Superior temporal gyrus (tissue), 1 donor: ENCODE results near the gene KCNQ1.
"Not testable (repeated sequence)": the region's sequence is repeated elsewhere in the genome, so short reads cannot be mapped to it uniquely, and the experiment has no call there.

Experiments used
- DNase-seq: peaks from one replicate; pipeline ENCODE4 v3.0.0-alpha.2; 2016; ENCODE audit errors: extremely low spot score

Gene KCNQ1

GRCh38 chr11:2589538-2589934 lies 144.7 kb downstream of the KCNQ1 start:
- DNase-seq, result no peak

DNA sequence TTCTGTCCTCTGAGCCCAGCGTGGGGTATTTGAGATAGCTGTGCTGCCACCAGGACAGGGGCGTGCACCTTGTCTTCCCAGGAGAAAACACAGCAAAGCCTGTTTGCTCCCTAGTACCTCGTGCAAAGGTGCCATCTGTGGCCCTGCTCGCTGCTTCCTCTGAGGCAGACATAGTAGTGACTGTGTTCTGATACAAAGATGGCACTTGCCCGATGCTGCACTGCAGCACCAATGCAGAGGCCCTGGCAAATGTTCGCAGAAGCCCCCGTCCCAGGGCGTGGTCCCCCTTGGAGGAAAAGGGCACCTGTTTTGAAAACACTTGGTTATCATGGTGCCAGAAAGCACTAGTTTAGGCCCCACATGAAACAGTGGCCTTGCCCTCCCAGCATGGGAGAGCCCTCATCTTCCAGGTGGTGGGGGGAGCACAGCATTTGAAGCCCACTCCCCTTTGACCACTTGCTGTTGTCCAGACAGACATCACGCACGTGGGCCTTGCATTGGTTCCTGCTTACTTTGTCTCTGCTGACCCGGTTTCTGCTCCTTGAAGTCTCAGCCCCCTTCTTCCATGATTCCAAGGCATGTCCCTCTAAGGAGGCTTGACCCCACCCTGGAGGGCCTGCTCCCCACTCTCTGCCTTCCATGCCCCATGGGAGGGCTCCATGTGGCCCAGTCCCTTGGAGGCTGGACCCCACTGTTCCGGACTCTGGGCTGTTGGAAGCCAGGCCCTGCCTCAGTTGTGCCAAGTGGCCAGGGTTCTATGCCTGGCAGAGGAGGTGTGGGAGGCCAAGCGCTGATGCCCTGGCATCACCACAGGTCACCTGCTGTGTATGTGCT lies 145.5 kb downstream of the KCNQ1 start:
- no peak for DNase-seq

GRCh38 chr11:2590965-2591754 lies 146.4 kb downstream of the KCNQ1 start:
- peak; percentile 83 for DNase-seq

DNA sequence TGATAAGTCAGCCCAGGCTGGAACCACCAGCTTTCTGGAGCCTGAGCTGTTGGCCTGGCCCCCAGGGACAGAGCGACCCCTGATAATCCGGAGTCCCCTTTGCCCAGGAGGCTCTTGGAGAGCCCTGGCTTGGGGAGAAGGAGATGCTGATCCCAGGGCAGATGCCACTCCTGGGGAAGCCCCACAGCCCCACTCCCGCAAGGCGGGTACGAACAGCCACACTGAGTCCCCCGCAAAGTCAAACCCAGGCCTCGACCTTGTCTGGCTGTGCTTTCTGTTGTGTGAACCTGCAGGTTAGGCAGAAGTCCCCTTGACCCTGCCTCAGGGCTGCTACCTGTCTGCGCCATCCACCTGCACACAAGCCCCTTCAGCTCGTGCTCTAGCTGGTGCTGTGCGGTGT lies 147.0 kb downstream of the KCNQ1 start:
- DNase-seq, result no peak

GRCh38 chr11:2592559-2593392 lies 148.0 kb downstream of the KCNQ1 start:
- no peak for DNase-seq

DNA sequence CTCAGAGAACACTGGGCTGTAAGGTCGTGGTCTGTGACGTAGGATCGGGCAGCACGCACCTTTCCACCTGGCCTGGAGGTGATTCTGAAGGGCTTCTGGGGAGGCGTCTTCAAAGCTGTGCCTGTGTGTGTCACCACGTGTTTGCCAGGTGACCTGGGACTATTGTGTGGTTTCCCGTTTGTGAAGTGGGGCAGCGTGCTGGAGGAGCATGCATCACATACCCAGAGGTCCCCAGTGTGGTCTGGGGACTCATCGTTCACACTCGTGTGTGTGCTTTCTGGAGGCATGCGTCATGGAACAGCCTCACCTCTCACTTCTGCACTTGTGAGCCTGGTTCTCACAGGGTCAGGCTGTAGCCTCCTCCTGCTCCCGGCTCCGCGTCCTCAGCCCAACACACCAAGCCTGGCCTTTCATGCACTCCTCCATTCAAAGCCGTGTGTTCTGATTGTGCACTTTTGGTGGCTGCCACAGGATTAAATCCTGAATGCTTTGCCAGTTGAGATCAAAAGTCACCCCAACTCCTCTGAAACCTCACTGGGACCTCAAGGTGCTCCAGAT lies 148.7 kb downstream of the KCNQ1 start:
- no peak for DNase-seq

GRCh38 chr11:2594267-2594666 lies 149.5 kb downstream of the KCNQ1 start:
- no peak for DNase-seq

- no peak for DNase-seq
Observed at GRCh38 chr11:2595204-2595603, 150.4 kb downstream of the KCNQ1 start.

- DNase-seq, result no peak
Observed at GRCh38 chr11:2599561-2600189, 154.9 kb downstream of the KCNQ1 start.

- no peak for DNase-seq
Observed at GRCh38 chr11:2609345-2609744, 164.5 kb downstream of the KCNQ1 start.

DNA sequence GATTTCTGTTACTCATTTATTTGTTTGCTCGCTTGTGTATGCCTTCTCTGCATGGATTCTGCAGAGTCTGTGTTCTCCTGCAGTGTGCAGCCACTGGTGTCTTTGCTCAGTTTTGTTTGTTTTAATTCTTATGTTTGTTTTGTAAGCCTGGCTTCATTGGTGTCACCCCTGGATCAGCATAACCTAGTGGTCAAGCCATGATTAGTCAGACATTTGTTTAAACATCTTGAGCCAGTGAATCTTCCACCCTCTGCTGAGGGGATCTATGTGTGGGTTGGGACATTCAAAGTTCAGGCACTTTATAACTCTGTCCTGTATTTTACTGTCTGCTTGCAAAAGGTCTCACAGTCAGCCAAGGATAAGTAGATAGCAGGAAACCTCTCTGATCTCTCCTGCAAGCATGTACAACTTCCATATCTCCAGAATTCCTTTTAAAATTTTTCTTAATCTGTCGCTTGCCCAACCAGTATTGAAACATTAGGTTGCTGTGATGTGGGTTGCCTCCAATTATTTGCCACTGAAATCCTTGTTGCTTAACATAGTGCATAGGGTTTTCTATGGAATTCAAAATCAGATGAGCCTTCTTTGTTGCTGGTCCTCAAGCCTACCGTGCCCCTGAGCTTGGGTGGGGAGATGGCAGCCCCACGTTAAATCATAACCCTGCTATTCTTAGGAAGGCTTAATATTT lies 168.2 kb downstream of the KCNQ1 start:
- DNase-seq, result no peak

GRCh38 chr11:2621894-2622293 lies 177.1 kb downstream of the KCNQ1 start:
- DNase-seq, result no peak

DNA sequence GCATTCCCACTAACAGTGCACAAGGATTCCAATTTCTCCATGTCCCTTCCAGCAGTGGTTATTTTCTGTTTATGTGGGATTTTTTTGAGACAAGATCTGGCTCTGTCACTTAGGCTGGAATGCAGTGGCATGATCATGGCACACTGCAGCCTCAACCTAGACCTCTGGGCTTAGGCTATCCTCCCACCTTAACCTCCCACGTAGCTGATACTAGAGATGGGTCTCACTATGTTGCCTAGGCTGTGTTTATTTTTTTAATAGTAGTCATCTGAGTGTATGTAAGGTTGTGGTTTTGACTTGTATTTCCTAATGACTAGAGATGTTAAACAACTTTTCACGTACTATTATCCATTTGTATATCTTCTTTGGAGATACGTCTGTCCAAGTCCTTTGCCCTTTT lies 180.4 kb downstream of the KCNQ1 start:
- no peak for DNase-seq

- no peak for DNase-seq
Observed at GRCh38 chr11:2630679-2631078, 185.9 kb downstream of the KCNQ1 start.

GRCh38 chr11:2631161-2631560 lies 186.4 kb downstream of the KCNQ1 start:
- no peak for DNase-seq

DNA sequence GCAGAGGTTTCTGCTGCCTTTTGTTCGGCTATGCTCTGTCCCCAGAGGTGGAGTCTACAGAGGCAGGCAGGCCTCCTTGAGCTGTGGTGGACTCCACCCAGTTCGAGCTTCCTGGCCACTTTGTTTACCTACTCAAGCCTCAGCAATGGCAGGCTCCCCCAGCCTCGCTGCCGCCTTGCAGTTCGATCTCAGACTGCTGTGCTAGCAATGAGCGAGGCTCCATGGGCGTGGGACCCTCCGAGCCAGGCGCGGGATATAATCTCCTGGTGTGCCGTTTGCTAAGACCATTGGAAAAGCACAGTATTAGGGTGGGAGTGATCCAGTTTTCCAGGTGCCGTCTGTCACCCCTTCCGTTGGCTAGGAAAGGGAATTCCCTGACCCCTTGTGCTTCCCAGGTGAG lies 195.0 kb downstream of the KCNQ1 start:
- not testable (repeated sequence) for DNase-seq

DNA sequence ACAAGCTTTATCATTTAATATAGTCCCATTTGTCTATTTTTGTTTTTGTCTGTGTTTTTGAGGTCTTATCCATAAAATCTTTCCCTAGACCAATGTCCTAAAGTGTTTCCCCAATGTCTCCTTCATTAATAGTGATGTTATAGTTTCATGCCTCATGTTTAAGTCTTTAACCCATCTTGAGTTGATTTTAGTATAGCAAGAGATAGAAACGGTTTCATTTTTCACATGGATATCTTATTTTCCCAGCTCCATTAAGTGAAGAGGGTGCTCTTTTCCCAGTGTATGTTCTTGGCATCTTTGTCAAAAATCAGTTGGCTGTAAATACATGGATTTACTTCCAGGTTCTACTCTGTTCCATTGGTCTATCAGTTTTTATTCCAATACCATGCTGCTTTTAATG lies 196.8 kb downstream of the KCNQ1 start:
- DNase-seq, result no peak

DNA sequence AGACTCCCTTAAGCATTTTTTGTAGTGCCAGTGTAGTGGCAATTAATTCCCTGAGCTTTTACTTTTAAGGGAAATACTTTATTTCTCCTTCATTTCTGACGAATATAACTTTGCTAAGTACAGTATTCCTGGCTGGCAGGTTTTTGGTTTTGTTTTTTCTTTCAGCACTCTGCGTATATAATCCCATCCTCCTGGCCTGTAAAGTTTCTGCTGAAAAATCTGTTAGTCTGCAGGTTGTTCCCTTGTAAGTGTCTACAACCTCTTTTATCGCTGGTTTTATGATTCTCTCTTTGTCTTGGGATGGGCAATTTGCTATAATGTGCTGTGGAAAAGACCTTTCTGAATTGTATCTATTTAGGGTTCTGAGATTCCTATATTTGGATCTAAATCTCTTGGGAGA lies 198.9 kb downstream of the KCNQ1 start:
- DNase-seq, result no peak

DNA sequence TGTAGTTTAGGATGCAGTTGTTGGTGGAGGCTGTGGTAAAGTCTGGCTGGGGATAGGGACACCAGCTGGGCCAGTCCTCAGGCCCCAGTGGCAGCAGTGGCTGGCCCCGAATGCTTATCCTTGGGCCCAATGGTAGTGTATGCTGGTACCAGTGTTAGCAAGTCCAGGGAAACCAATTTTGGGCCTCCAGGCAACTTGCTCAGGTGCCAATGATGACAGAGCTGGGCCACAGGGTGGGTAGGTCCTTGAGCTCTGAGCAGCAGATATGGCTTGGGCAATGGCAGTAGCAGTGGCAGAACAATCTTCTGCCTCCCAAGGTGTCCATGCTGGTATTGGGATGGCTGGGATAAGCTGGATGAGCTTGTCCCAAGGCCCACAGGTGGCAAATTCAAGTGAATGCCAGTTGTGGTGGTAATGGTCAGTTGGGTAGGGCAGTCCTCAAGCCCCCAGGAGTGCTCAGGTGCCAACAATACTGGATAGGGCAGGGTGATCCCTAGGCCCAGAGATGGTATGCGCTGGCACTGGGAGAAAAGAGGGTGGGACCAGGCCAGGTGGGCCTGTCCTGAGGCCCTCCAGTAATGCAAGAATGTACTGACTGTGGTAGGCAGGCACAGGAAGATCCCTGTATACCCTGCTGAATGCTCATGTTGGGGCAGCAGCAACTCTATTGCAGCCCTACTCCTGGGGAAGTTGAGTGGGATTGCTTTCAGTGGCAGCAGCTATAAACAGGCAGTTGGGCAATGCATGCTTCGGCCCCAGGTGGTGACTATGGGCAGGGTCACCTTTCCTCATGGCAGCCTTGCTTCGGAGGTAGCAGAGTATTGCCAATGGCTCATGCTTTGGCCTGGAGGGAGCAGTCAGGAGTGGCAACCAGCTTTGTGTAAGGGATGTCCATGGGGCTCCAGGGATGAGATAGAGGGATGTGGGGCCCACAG lies 200.3 kb downstream of the KCNQ1 start:
- no peak for DNase-seq

GRCh38 chr11:2645779-2646118 lies 200.9 kb downstream of the KCNQ1 start:
- DNase-seq, result no peak
